ENCODE results near the gene REG4. TPM values are rescaled to one million over a fixed set of nuclear protein-coding genes. Genes with fewer than 3 reads are reported as not detected.

The REG4 gene
- total and polyA plus RNA-seq, 2 of the 4 experiments (the other 2 are of a cell fraction): not detected

GRCh38 chr1:119816407-119816806 lies 5.1 kb upstream of the REG4 start:
- H4K5ac ChIP-seq (ENCODE audit: low read depth, low read length): no peak overlapping the region; the same call in 1 of the 2 replicates
- H3K27ac ChIP-seq (ENCODE audit: insufficient read depth, low read length): no peak overlapping the region
- no TSS peak for BruUV-seq (replicated peaks)
- H3K4me2 ChIP-seq (ENCODE audit: low read depth, low read length): no peak overlapping the region
- no peak overlapping the region; the same call in 1 of the 2 replicates for H4K91ac ChIP-seq (ENCODE audit: insufficient read depth, low read depth, low read length)
- H2AK9ac ChIP-seq (replicated peaks; ENCODE audit: low read depth, low read length, poor library complexity): peak overlapping the region; percentile 68
- ChIA-PET POLR2A (ENCODE audit: unreplicated experiment) (no interaction called here), CTCF (interaction anchor here (0.6 to 0.9 kb wide), 2 partner anchors 50 to 57 kb away, joined by 3 to 6 read pairs; no protein-coding TSS in a partner anchor)
- no peaks in the 10 kb centered on the region for H3K27me3 ChIP-seq (ENCODE audit: control insufficient read depth, insufficient read depth, low read length)
- no peaks in the 10 kb centered on the region for H3K79me1 ChIP-seq (ENCODE audit: low read depth in 1 of 2, low read length in 2 of 2)
- H3K9me1 ChIP-seq (ENCODE audit: insufficient read depth, low read length): peaks cover 3% of the 10 kb centered on the region; the same call in 1 of the 2 replicates
- H2AK5ac ChIP-seq (ENCODE audit: low read depth, low read length): peak overlapping the region; percentile 78
- H3K9me3 ChIP-seq (ENCODE audit: control insufficient read depth, insufficient read depth, low read length): no peaks in the 10 kb centered on the region
- peak overlapping the region; percentile 18 for H2BK15ac ChIP-seq (ENCODE audit: low read depth, low read length)
- dilution Hi-C loops (cut with HindIII; ENCODE audit: low sequenced_read_pairs, unreplicated experiment) (no loop called here), in situ Hi-C loops (cut with MboI; ENCODE audit: low sequenced_read_pairs) (loop anchor here (10.0 kb wide), 1 partner anchor 62 kb away; no protein-coding TSS in a partner anchor), intact Hi-C loops (cut with micrococcal nuclease) (no loop called here)
- H3K14ac ChIP-seq (replicated peaks; ENCODE audit: low read depth, low read length): peak overlapping the region; percentile 91
- H3K4me3 ChIP-seq (ENCODE audit: insufficient read depth, low read depth, low read length): no peak overlapping the region
- TF ChIP-seq RCOR1 (IDR thresholded peaks at IDR 0.05; ENCODE audit: insufficient replicate concordance, low read length): no peak
- TF ChIP-seq USF2 (IDR thresholded peaks at IDR 0.05; ENCODE audit: low read depth, low read length): 0 out of 2 replicates have a peak, but pooled peaks have one; percentile 14
- peak overlapping the region; percentile 50 for H2BK120ac ChIP-seq (ENCODE audit: low read depth, low read length)
- no peak overlapping the region for H3K9ac ChIP-seq (ENCODE audit: low read depth, low read length)
- no CpG with 5 or more reads among the region's 2 CpGs for WGBS, 2 experiments (ENCODE audit: extremely low coverage in 2 of 2, insufficient read length in 1 of 2)
- H3K23ac ChIP-seq (ENCODE audit: low read depth, low read length): peak overlapping the region; percentile 88; the same call in 1 of the 2 replicates
- H3K56ac ChIP-seq (ENCODE audit: extremely low read depth, insufficient read depth, low read length): no peak overlapping the region
- peak overlapping the region; percentile 73 for H2AFZ ChIP-seq (replicated peaks; ENCODE audit: low read length, poor library complexity)
- H2BK5ac ChIP-seq (ENCODE audit: low read depth, low read length, poor library complexity, severe bottlenecking): peak overlapping the region; percentile 49
- H3K4ac ChIP-seq (ENCODE audit: low read depth, low read length): peak overlapping the region; percentile 25; the same call in 1 of the 2 replicates
- H4K8ac ChIP-seq (ENCODE audit: low read depth in 2 of 2, low read length in 2 of 2): peak overlapping the region in 1 of 2 experiments; percentile 77; a peak in 3 of 4 replicates
- peaks cover 6% of the 10 kb centered on the region; the same call in 1 of the 2 replicates for H3K4me1 ChIP-seq (ENCODE audit: control insufficient read depth, insufficient read depth, low read length)
- H4K20me1 ChIP-seq (ENCODE audit: insufficient read depth, low read length): no peaks in the 10 kb centered on the region
- ATAC-seq (ENCODE audit: low read depth) (peak; percentile 35; the same call in 1 of the 2 replicates), DNase-seq (peak; percentile 58)
- H3K36me3 ChIP-seq (ENCODE audit: control insufficient read depth, insufficient read depth, low read length): no peaks in the 10 kb centered on the region
- H2BK20ac ChIP-seq (ENCODE audit: low read depth, low read length): peak overlapping the region; percentile 88
- H3K18ac ChIP-seq (ENCODE audit: low read depth, low read length): peak overlapping the region; percentile 34; the same call in 1 of the 2 replicates
